Activated CD8-positive, alpha-beta memory T cell treated with anti-CD3 and anti-CD28 coated beads for 36 hours (primary cell): Measurements from ENCODE around the gene CADPS2. TPM values are rescaled to one million over a fixed set of nuclear protein-coding genes. Genes with fewer than 3 reads are reported as not detected.
"Not testable (repeated sequence)": the region's sequence is repeated elsewhere in the genome, so short reads cannot be mapped to it uniquely, and the experiment has no call there.

Experiments
- CTCF ChIA-PET: fragments of 350-600 bp; sonication (Branson Sonifier 250); formaldehyde crosslinking; loops from one replicate; lab custom pipeline; 2021; ENCODE audit warnings: antibody characterized with exemption; lab: Charles Lee
- POLR2A ChIA-PET: fragments of 350-600 bp; sonication (Branson Sonifier 250); formaldehyde crosslinking; loops from one replicate; lab custom pipeline; 2021; ENCODE audit warnings: antibody characterized with exemption; lab: Charles Lee
- total RNA-seq, 2 experiments: library from RNA; stranded (reverse); gene quantifications; one replicate each; pipeline ENCODE4 v1.2.3, GENCODE V29; 2021

The CADPS2 gene
- total RNA-seq, 2 experiments from 2014 or later, result not detected

DNA sequence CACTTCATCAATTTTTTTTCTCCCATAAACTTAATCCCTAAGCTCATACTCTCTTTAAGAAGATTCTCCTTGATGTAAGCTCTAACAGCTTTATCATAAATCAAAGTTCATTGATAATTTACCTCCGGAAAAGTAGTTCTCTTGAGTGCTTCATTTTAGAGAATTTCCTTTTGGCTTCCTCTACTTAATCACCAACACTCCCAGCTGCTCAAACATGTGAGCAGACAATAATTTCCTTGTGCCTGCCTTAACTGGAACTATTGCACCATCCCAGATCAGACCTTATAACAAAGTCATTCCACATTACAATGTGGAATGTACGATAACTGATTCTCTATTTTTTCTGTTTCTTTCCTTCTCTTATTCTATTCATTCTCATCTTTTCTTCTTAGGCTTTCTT lies 587.6 kb downstream of the CADPS2 start:
- ChIA-PET CTCF (no interaction called here), POLR2A (no interaction called here)

- ChIA-PET POLR2A (no interaction called here), CTCF (no interaction called here)
Observed at GRCh38 chr7:122298131-122298530, 588.1 kb downstream of the CADPS2 start.

DNA sequence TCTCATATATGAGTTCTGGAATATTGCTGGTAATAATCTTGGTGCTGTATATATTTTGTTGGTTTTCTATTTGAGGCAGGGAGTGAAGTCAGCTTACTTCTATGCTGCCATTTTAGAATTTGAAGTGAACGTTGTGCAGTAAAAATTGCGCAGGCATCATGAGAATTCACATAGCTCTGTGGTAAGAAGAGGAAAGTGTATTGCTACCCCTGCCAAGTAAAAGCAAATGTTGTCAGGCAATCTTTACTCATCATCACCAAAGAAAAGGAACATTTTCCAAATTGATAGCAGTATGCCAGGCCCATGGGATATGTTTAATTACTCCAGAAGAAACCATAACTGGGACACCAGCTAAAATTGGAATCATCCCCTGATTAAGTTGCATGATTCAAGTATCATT lies 595.1 kb downstream of the CADPS2 start:
- CTCF ChIA-PET, result no interaction called here
- POLR2A ChIA-PET, result no interaction called here

DNA sequence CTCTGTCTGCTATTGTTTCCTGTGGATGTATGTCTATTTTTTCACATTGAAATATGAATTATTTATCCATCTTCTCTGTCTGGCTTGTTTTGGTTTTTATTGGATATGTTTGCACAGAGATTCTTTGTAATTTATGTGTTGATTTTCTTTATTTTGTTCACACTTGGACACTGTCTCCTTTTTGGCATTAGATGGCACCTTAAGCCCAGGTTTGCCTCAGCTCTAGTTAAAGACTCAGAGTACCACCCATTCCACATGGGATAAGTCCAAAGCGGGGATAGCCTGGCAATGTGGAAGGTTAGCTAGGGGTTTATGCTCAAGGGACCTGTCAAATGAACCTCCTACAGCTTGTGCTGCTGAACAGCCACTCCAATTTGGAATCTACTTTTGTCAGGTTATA lies 595.8 kb downstream of the CADPS2 start:
- ChIA-PET CTCF (no interaction called here), POLR2A (no interaction called here)

DNA sequence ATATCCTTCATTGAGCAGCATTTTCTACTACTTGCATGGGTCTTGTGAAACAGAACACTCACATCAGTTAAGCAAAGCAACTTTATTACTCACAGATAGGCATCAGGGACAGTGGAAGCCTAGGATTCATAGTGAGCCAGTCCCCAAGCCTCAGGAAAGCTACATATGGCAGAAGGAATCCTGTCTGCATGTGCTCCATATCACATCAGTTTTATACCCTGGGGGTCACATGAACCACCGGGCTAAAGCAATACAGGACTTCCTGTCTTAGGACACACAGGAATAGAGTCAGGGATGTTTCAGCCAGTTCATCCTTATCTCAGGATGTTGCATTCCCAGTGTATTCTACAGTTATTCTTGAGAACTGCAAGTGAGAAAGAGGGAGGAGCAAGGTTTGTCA lies 596.8 kb downstream of the CADPS2 start:
- CTCF ChIA-PET, result no interaction called here
- POLR2A ChIA-PET, result no interaction called here

DNA sequence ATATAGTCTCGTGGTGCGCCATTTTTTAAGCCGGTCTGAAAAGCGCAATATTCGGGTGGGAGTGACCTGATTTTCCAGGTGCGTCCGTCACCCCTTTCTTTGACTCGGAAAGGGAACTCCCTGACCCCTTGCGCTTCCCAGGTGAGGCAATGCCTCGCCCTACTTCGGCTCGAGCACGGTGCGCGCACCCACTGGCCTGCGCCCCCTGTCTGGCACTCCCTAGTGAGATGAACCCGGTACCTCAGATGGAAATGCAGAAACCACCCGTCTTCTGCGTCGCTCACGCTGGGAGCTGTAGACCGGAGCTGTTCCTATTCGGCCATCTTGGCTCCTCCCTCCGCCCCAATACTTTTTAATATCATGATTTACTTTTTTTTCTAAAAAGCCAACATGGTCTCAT lies 601.7 kb downstream of the CADPS2 start:
- CTCF ChIA-PET, result not testable (repeated sequence)

GRCh38 chr7:122273117-122273516 lies 613.1 kb downstream of the CADPS2 start:
- POLR2A ChIA-PET, result no interaction called here
- CTCF ChIA-PET, result no interaction called here

More for the DNA sequence above, 601.7 kb downstream of the CADPS2 start:
- POLR2A ChIA-PET, result not testable (repeated sequence)

DNA sequence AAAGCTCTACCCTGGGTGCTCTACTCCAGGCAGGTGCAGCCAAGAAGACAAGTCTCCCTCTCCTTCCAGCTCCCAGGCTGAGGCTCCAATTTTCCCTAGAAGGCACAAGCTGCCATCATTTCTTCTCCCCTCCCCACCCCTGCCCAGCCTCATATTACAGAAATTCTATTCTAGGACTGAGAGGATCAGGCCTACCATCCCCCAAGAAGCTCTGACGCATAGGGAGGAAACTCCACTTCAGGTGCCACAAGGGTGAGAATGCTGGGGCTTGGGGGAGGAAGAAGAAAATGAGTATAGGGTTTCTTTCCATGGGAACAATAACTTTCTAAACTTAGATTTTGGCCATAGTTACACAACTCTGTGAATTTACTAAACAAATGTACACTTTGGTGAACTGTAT lies 617.0 kb downstream of the CADPS2 start:
- POLR2A ChIA-PET, result no interaction called here
- CTCF ChIA-PET, result no interaction called here

Other genes with a start within 250 kb of the CADPS2 start
- not detected for gene RNF133, start 187.3 kb downstream of the CADPS2 start, total RNA-seq
- not detected for gene RNF148, start 183.5 kb downstream of the CADPS2 start, total RNA-seq
- not detected for gene TAS2R16, start 109.2 kb upstream of the CADPS2 start, total RNA-seq